MM.1S (cell line): ENCODE measurements around the gene ARHGAP31.

Source experiments
- DNase-seq: peaks from one replicate; pipeline ENCODE4 v3.0.0-alpha.2; 2015
- H2AFZ ChIP-seq: fragments of 300-600 bp; sonication (generic); 2 replicates; pipeline ENCODE4 v1.6.0; 2016; ENCODE audit warnings: antibody characterized with exemption, low read length
- H3F3A ChIP-seq: fragments of 300-600 bp; sonication (generic); 2 replicates; pipeline ENCODE4 v1.6.1; 2016; ENCODE audit warnings: mild to moderate bottlenecking, antibody characterized with exemption, low read length, moderate library complexity, mixed read lengths; ENCODE audit not compliant: insufficient read depth
- H3K27ac ChIP-seq: fragments of 300-600 bp; sonication (generic); 2 replicates; pipeline ENCODE4 v1.5.1; 2016; ENCODE audit warnings: mild to moderate bottlenecking, low read length
- H3K27me3 ChIP-seq: fragments of 300-600 bp; sonication (generic); replicated peaks from 2 replicates; pipeline ENCODE4 v1.6.0; 2016; ENCODE audit warnings: low read length; ENCODE audit not compliant: insufficient read depth
- H3K36me3 ChIP-seq: fragments of 300-600 bp; sonication (generic); replicated peaks from 2 replicates; pipeline ENCODE4 v1.6.1; 2016; ENCODE audit warnings: mild to moderate bottlenecking, low read length, mixed read lengths; ENCODE audit not compliant: insufficient read depth
- H3K4me1 ChIP-seq: fragments of 300-600 bp; sonication (generic); 2 replicates; pipeline ENCODE4 v1.6.1; 2016; ENCODE audit warnings: low read length, mixed read lengths
- H3K4me2 ChIP-seq: fragments of 300-600 bp; sonication (generic); 2 replicates; pipeline ENCODE4 v1.6.0; 2016; ENCODE audit warnings: low read depth, low read length
- H3K4me3 ChIP-seq: fragments of 300-600 bp; sonication (generic); 2 replicates; pipeline ENCODE4 v1.5.1; 2016; ENCODE audit warnings: low read length, mixed read lengths
- H3K79me2 ChIP-seq: fragments of 300-600 bp; sonication (generic); 2 replicates; pipeline ENCODE4 v1.6.1; 2016; ENCODE audit warnings: mixed run types, low read length, mixed read lengths
- H3K9ac ChIP-seq: fragments of 300-600 bp; sonication (generic); 2 replicates; pipeline ENCODE4 v1.6.1; 2016; ENCODE audit warnings: low read length, mixed read lengths
- H3K9me2 ChIP-seq: fragments of 300-600 bp; sonication (generic); replicated peaks from 2 replicates; pipeline ENCODE4 v1.6.1; 2016; ENCODE audit warnings: mild to moderate bottlenecking, low read length, mixed read lengths; ENCODE audit not compliant: insufficient read depth
- H3K9me3 ChIP-seq: fragments of 300-600 bp; sonication (generic); replicated peaks from 2 replicates; pipeline ENCODE4 v1.6.1; 2016; ENCODE audit warnings: mild to moderate bottlenecking, low read length, mixed read lengths; ENCODE audit not compliant: insufficient read depth
- H4K20me1 ChIP-seq: fragments of 300-600 bp; sonication (generic); 2 replicates; pipeline ENCODE4 v1.6.1; 2016; ENCODE audit warnings: mild to moderate bottlenecking, low read length, moderate library complexity, mixed read lengths; ENCODE audit not compliant: insufficient read depth
- EZH2 ChIP-seq: fragments of 300-600 bp; sonication (generic); optimal IDR thresholded peaks from 2 replicates; pipeline ENCODE3; 2017; ENCODE audit warnings: low read depth, mild to moderate bottlenecking, antibody characterized with exemption, low read length, mixed read lengths
- EZH2phosphoT487 ChIP-seq: fragments of 300-600 bp; sonication (generic); IDR thresholded peaks from 2 replicates; pipeline ENCODE4 v1.6.1; 2018; ENCODE audit warnings: antibody characterized with exemption, low read length
- TF ChIP-seq, protein P1 (sequence below): fragments of 300-600 bp; sonication (generic); IDR thresholded peaks from 2 replicates; pipeline ENCODE4 v1.5.1; 2016; ENCODE audit warnings: antibody characterized with exemption, low read length, mixed read lengths

The ARHGAP31 gene

DNA sequence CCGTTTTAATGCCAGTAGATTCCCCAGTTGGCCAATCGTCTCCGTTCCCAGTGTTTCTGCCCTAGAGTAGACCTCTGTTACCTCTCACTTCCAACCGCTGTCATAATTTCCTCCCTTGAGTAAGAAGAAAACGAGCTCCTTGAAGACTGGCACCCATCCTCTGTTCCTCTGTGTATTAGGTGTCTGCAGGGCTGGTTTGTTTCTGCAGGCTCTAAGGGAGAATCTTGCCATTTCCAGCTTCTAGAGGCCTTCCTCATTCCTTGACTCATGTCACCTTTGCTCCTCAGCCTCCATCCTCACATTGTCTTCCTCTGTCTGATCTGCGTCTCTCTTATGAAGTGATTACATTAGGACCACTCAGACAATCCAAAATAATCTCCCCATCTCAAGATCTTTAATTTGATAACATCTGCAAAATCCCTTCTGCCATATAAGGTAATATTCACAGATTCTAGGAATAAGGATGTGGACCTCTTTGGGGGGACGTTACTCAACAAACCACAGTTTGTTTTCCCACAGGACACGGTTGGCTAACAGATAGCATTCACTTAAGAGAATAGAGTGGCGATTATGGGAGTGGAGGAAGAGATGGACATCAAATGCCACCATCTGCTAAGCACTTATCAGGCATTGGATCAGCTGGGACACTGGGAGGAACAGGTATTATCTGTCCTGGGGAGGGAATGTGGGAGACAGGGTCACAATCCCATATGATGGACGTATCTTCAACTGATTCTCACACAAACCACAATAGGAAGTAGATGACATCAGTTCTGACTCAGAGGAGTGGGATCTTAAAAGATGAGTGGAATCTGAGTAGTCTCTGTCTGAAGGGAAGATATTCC, 17.1 kb downstream of the ARHGAP31 start:
- H3K9ac ChIP-seq, result no peak overlapping the region
- H3K9me3 ChIP-seq, result no peaks in the 10 kb centered on the region
- peaks cover 28% of the 10 kb centered on the region for H3K79me2 ChIP-seq
- TF ChIP-seq, protein P1, sequence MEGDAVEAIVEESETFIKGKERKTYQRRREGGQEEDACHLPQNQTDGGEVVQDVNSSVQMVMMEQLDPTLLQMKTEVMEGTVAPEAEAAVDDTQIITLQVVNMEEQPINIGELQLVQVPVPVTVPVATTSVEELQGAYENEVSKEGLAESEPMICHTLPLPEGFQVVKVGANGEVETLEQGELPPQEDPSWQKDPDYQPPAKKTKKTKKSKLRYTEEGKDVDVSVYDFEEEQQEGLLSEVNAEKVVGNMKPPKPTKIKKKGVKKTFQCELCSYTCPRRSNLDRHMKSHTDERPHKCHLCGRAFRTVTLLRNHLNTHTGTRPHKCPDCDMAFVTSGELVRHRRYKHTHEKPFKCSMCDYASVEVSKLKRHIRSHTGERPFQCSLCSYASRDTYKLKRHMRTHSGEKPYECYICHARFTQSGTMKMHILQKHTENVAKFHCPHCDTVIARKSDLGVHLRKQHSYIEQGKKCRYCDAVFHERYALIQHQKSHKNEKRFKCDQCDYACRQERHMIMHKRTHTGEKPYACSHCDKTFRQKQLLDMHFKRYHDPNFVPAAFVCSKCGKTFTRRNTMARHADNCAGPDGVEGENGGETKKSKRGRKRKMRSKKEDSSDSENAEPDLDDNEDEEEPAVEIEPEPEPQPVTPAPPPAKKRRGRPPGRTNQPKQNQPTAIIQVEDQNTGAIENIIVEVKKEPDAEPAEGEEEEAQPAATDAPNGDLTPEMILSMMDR, result no peak
- no peak for TF ChIP-seq EZH2phosphoT487
- TF ChIP-seq EZH2, result no peak
- no peaks in the 10 kb centered on the region for H3K27me3 ChIP-seq
- H3K4me3 ChIP-seq, result no peak overlapping the region
- no peaks in the 10 kb centered on the region for H3K4me1 ChIP-seq
- no peaks in the 10 kb centered on the region for H3K9me2 ChIP-seq
- H2AFZ ChIP-seq, result no peak overlapping the region
- no peak overlapping the region for H3K27ac ChIP-seq
- H3K36me3 ChIP-seq, result no peaks in the 10 kb centered on the region
- H4K20me1 ChIP-seq, result no peaks in the 10 kb centered on the region
- no peaks in the 10 kb centered on the region for H3F3A ChIP-seq
- no peak overlapping the region for H3K4me2 ChIP-seq
- DNase-seq, result no peak

DNA sequence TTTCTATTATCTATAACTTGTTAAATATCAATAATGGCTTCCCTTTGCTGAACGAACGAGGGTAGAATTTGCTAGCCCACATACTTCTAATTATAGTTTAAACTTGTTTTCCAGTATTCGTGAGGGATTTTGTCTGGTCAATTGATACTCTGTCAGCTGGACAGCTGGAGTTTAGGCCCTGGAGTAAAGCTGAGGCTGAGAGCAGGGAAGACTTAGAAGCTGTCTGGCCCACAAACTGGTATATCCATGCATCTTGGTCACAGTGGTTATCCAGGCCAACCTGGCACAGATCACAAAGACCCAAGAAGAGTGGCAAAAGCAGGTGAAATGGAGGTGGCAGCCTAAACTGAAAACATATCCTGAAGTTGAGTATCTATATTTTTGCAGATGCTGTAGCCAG, 19.3 kb downstream of the ARHGAP31 start:
- no peak overlapping the region for H3K9ac ChIP-seq

DNA sequence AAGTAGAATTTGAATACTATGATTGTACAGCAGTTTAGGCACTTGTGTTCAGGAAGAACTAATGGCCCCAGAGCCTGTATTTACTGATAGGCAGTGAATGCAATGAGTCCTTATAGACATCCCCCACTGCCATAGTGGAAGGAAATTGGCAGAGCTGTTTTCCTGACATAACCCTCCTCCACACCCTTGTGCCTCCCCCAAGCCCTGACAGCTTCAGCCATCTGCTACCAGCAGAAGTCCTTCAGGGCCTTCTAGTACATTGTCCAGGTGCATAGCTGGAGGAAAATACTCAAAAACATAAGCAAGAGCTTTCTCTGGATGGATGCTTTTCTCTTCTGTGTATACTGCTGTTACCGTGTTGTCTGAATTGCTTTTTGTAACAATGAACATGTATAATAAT, 20.6 kb downstream of the ARHGAP31 start:
- no peaks in the 10 kb centered on the region for H3K36me3 ChIP-seq
- no peaks in the 10 kb centered on the region for H4K20me1 ChIP-seq
- H2AFZ ChIP-seq, result no peak overlapping the region
- H3K9me2 ChIP-seq, result no peaks in the 10 kb centered on the region
- no peaks in the 10 kb centered on the region for H3K4me1 ChIP-seq
- H3K4me3 ChIP-seq, result no peak overlapping the region
- TF ChIP-seq EZH2phosphoT487, result no peak
- TF ChIP-seq, protein P1, result no peak
- no peak for TF ChIP-seq EZH2
- no peaks in the 10 kb centered on the region for H3K9me3 ChIP-seq
- no peak for DNase-seq
- H3K4me2 ChIP-seq, result no peak overlapping the region
- no peak overlapping the region for H3K27ac ChIP-seq
- peaks cover 36% of the 10 kb centered on the region for H3K79me2 ChIP-seq
- H3K9ac ChIP-seq, result no peak overlapping the region
- no peaks in the 10 kb centered on the region for H3K27me3 ChIP-seq
- H3F3A ChIP-seq, result no peaks in the 10 kb centered on the region

More for the DNA sequence above, 19.3 kb downstream of the ARHGAP31 start:
- H3K36me3 ChIP-seq, result no peaks in the 10 kb centered on the region
- H3K4me1 ChIP-seq, result no peaks in the 10 kb centered on the region
- H3K9me3 ChIP-seq, result no peaks in the 10 kb centered on the region
- no peak overlapping the region for H3K4me2 ChIP-seq
- peaks cover 29% of the 10 kb centered on the region for H3K79me2 ChIP-seq
- DNase-seq, result no peak
- no peaks in the 10 kb centered on the region for H3K27me3 ChIP-seq
- H3K27ac ChIP-seq, result no peak overlapping the region
- no peaks in the 10 kb centered on the region for H3K9me2 ChIP-seq
- H4K20me1 ChIP-seq, result no peaks in the 10 kb centered on the region
- H3K4me3 ChIP-seq, result no peak overlapping the region
- no peak overlapping the region for H2AFZ ChIP-seq
- H3F3A ChIP-seq, result no peaks in the 10 kb centered on the region
- TF ChIP-seq EZH2, result no peak
- TF ChIP-seq, protein P1, result no peak
- no peak for TF ChIP-seq EZH2phosphoT487
